OCI-LY7 (cell line): ENCODE data around the gene FRMD1. TPM values are rescaled to one million over a fixed set of nuclear protein-coding genes. Genes with fewer than 3 reads are reported as not detected.

Experiments
- BruUV-seq: library from RNA; stranded (reverse); fragments of 400-500 nt; replicated peaks from 2 replicates; lab custom pipeline; 2021; lab: Mats Ljungman, UMichigan
- CTCF ChIA-PET: fragments of 300-600 bp; sonication (Branson Sonifier 250); formaldehyde crosslinking; loops from one replicate; lab custom pipeline; 2022; ENCODE audit warnings: antibody characterized with exemption; ENCODE audit not compliant: unreplicated experiment; lab: Charles Lee
- POLR2A ChIA-PET: fragments of 300-600 bp; sonication (Branson Sonifier 250); formaldehyde crosslinking; loops from one replicate; lab custom pipeline; 2022; ENCODE audit warnings: antibody characterized with exemption; lab: Charles Lee
- DNase-seq: peaks from one replicate; pipeline ENCODE4 v3.0.0-alpha.2; 2015; ENCODE audit warnings: low spot score
- H2AFZ ChIP-seq: fragments of 200-600 bp; sonication (generic), shearing (Covaris generic); 2 replicates; pipeline ENCODE4 v1.6.1; 2014; ENCODE audit warnings: mild to moderate bottlenecking, antibody characterized with exemption, low read length, moderate library complexity
- H3K27ac ChIP-seq: fragments of 200-600 bp; sonication (generic); 2 replicates; pipeline ENCODE4 v1.5.1; 2014; ENCODE audit warnings: mixed run types, low read depth, mild to moderate bottlenecking, moderate library complexity, low read length, inconsistent platforms; ENCODE audit not compliant: poor library complexity, severe bottlenecking
- H3K36me3 ChIP-seq: fragments of 200-600 bp; sonication (generic); 2 replicates; pipeline ENCODE4 v1.6.1; 2014; ENCODE audit warnings: mild to moderate bottlenecking, antibody characterized with exemption, low read length, moderate library complexity, mixed read lengths; ENCODE audit not compliant: insufficient read depth
- H3K4me1 ChIP-seq: fragments of 200-600 bp; sonication (generic); 2 replicates; pipeline ENCODE4 v1.5.1; 2014; ENCODE audit warnings: mild to moderate bottlenecking, low read length; ENCODE audit not compliant: insufficient read depth, poor library complexity, severe bottlenecking
- H3K4me2 ChIP-seq: fragments of 200-600 bp; sonication (generic); 2 replicates; pipeline ENCODE4 v1.6.1; 2014; ENCODE audit warnings: mild to moderate bottlenecking, low read length
- H3K4me3 ChIP-seq: fragments of 200-600 bp; sonication (generic); 2 replicates; pipeline ENCODE4 v1.5.1; 2014; ENCODE audit warnings: mild to moderate bottlenecking, low read depth, low read length; ENCODE audit not compliant: poor library complexity, severe bottlenecking
- H3K79me2 ChIP-seq: fragments of 200-600 bp; sonication (generic); 2 replicates; pipeline ENCODE4 v1.6.1; 2016; ENCODE audit warnings: low read depth, mild to moderate bottlenecking, low read length, moderate library complexity, mixed read lengths; ENCODE audit not compliant: insufficient read depth
- H3K9me2 ChIP-seq: fragments of 200-600 bp; sonication (generic); 2 replicates; pipeline ENCODE4 v1.6.1; 2016; ENCODE audit warnings: mild to moderate bottlenecking, low read length, mixed read lengths; ENCODE audit not compliant: insufficient read depth
- H3K9me3 ChIP-seq: fragments of 200-600 bp; sonication (generic); 2 replicates; pipeline ENCODE4 v1.6.1; 2014; ENCODE audit warnings: mild to moderate bottlenecking, mixed run types, low read length, mixed read lengths
- H4K20me1 ChIP-seq: fragments of 200-600 bp; sonication (generic); 2 replicates; pipeline ENCODE4 v1.6.1; 2014; ENCODE audit warnings: mild to moderate bottlenecking, antibody characterized with exemption, low read length, moderate library complexity, mixed read lengths; ENCODE audit not compliant: insufficient read depth
- EZH2phosphoT487 ChIP-seq: fragments of 200-600 bp; sonication (generic); IDR thresholded peaks from 2 replicates; pipeline ENCODE4 v1.6.1; 2018; ENCODE audit warnings: low read depth, borderline replicate concordance, mild to moderate bottlenecking, mixed run types, antibody characterized with exemption, low read length, moderate library complexity, mixed read lengths
- intact Hi-C: fragments of 100-400 bp; cut with micrococcal nuclease; formaldehyde crosslinking; loops from one replicate; pipeline ENCODE4 v1.10.0; 2022; ENCODE audit not compliant: unreplicated experiment
- total RNA-seq, 2 experiments: library from RNA; depleted of rRNA in 1 of 2; stranded (reverse); fragments of >200 nt in 1 of 2; shearing (Covaris generic) in 1 of 2; gene quantifications; 2 replicates each; pipeline ENCODE4 v1.2.3, GENCODE V29; 2014 to 2022
- TF ChIP-seq, protein P1 (sequence below): fragments of 200-600 bp; sonication (generic); conservative IDR thresholded peaks from 2 replicates; pipeline ENCODE4 v1.5.1; 2014; ENCODE audit warnings: mild to moderate bottlenecking, antibody characterized with exemption, low read length, moderate library complexity, mixed read lengths

Gene FRMD1
- total RNA-seq, 2 experiments from 2014 or later: not detected

DNA sequence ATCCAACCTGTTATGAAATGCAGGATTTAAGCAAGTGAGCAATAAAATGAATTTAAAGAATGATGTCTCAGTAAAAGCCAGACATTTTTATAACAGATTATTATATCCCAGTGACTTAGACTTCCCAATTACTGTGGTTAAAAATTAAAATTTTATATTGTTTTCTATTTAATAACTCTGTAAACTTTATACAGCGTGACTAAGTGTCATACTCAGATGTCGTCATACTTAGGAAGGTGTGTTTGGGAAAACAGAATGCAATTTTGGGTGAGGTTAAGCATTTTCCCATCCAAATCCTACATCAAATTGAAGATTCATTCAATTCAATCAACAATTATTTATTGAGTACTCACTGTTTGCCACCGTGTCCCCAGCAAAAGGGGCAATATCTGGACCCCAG is 31.4 kb upstream of the FRMD1 start:
- Histone ChIP-seq H3K9me2 (no peaks in the 10 kb centered on the region), H3K27ac (no peak overlapping the region), H3K79me2 (no peaks in the 10 kb centered on the region), H3K4me1 (no peaks in the 10 kb centered on the region), H4K20me1 (no peaks in the 10 kb centered on the region), H3K4me2 (no peak overlapping the region), H3K9me3 (no peaks in the 10 kb centered on the region), H3K4me3 (no peak overlapping the region), H2AFZ (no peak overlapping the region), H3K36me3 (no peaks in the 10 kb centered on the region)
- ChIA-PET CTCF (no interaction called here), POLR2A (no interaction called here)
- TF ChIP-seq EZH2phosphoT487: no peak
- TF ChIP-seq, protein P1, sequence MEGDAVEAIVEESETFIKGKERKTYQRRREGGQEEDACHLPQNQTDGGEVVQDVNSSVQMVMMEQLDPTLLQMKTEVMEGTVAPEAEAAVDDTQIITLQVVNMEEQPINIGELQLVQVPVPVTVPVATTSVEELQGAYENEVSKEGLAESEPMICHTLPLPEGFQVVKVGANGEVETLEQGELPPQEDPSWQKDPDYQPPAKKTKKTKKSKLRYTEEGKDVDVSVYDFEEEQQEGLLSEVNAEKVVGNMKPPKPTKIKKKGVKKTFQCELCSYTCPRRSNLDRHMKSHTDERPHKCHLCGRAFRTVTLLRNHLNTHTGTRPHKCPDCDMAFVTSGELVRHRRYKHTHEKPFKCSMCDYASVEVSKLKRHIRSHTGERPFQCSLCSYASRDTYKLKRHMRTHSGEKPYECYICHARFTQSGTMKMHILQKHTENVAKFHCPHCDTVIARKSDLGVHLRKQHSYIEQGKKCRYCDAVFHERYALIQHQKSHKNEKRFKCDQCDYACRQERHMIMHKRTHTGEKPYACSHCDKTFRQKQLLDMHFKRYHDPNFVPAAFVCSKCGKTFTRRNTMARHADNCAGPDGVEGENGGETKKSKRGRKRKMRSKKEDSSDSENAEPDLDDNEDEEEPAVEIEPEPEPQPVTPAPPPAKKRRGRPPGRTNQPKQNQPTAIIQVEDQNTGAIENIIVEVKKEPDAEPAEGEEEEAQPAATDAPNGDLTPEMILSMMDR: no peak
- intact Hi-C loops: no loop called here
- DNase-seq: no peak
- BruUV-seq: no TSS peak

DNA sequence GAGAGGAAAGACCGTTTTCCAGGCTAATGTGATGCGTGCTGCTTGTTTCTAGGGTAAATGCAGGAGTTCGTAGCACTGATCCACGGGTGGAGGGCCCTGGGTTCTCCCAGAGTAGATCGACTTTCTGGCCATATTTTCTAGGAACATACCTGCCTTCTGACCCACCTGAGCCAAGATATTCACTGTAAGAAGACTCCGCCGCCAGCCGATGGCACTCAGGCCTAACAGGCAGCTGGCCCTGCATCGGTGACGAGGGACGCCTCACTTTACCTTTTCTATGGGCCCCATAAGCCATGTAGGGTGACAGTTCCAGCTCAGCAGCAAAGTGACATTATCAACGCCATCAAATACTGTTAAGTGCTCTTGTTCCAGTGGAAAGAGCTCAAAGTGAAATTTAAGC is 30.2 kb upstream of the FRMD1 start:
- POLR2A ChIA-PET: no interaction called here
- Histone ChIP-seq H3K79me2 (no peaks in the 10 kb centered on the region), H3K4me3 (no peak overlapping the region), H3K4me1 (no peaks in the 10 kb centered on the region), H4K20me1 (no peaks in the 10 kb centered on the region), H3K4me2 (no peak overlapping the region), H3K9me3 (no peaks in the 10 kb centered on the region), H2AFZ (no peak overlapping the region), H3K27ac (no peak overlapping the region), H3K9me2 (no peaks in the 10 kb centered on the region), H3K36me3 (no peaks in the 10 kb centered on the region)
- no TSS peak for BruUV-seq
- TF ChIP-seq, protein P1: no peak
- TF ChIP-seq EZH2phosphoT487: no peak
- no peak for DNase-seq
- CTCF ChIA-PET: no interaction called here
- intact Hi-C loops: no loop called here

DNA sequence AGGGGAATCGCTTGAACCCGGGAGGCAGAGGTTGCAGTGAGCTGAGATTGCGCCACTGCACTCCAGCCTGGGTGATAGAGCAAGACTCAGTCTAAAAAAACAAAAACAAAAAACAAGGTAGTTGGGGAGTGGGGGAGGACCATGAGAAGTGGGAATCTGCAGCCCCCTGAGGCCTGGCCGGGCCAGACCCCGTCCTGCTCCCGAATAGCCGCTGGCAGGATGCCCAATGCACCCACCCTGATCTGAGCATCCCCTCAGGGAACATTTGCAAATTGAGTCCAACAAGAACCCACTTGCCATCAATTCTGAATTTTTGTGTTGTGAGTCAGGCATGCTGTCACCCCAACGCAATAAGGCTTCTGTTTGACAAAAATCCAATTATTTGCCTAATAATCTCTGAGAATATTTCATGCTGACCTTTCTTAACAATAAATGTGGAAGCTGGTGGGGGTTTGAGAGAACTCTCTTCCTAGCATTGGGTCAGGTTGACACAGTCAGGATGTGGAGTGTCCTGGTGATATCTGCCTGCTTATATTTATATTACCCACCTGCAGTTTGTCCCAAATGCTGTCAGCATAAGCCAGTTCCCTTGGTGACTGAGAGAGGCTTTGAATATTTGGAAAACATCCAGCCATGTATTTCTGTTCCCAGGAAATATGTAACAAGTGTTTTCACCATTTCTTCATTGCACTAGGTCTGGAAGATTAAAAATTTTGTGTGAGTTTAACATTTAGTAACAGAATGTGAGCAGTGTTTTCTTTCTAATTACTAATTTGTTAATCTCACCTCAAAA is 28.4 kb upstream of the FRMD1 start:
- H3K9me3 ChIP-seq: no peaks in the 10 kb centered on the region
- DNase-seq: no peak
- ChIA-PET CTCF (no interaction called here), POLR2A (no interaction called here)
- H2AFZ ChIP-seq: no peak overlapping the region
- H3K36me3 ChIP-seq: no peaks in the 10 kb centered on the region
- no peak overlapping the region for H3K27ac ChIP-seq
- no TSS peak for BruUV-seq
- no peak overlapping the region for H3K4me2 ChIP-seq
- no peaks in the 10 kb centered on the region for H3K9me2 ChIP-seq
- H3K79me2 ChIP-seq: no peaks in the 10 kb centered on the region
- intact Hi-C loops: no loop called here
- TF ChIP-seq EZH2phosphoT487: no peak
- TF ChIP-seq, protein P1: no peak
- H3K4me3 ChIP-seq: no peak overlapping the region
- no peaks in the 10 kb centered on the region for H4K20me1 ChIP-seq
- no peaks in the 10 kb centered on the region for H3K4me1 ChIP-seq
